ENCODE measurements around the gene HTR4. TPM values are rescaled to one million over a fixed set of nuclear protein-coding genes. Genes with fewer than 3 reads are reported as not detected.
A peak's percentile ranks its signal among the peaks of the same experiment; 100 is the strongest.

Gene HTR4
- total and polyA plus RNA-seq, 8 donors = 0.92 to 17.4 (median 7.6) TPM; not detected in 5

DNA sequence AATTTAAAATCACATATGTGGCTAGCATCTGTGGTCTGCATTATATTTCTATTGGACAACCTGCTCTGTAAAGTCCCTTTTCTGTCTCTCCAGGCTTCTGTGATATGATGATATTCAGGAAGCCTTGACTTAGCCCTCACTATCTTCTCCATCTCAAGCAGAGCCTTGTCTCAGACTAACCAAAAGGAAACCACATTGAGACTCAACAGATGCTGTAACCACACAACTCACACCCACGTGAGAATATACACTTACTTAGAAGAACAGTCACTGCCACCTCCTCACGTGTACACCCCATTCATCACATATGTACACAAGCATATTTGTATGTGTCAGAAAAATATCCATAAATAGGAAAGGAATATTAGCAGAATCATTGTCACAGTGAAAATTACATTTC is 33.6 kb downstream of the HTR4 start:
- Histone ChIP-seq H3K27me3 (no peaks in the 10 kb centered on the region), H3K4me1 (no peaks in the 10 kb centered on the region), H3K4me3 (no peak overlapping the region), H3K27ac (no peak overlapping the region), H3K36me3 (no peaks in the 10 kb centered on the region), H3K9me3 (no peaks in the 10 kb centered on the region)
- intact Hi-C loops (cut with DNase I; ENCODE audit: low total_unique reads) = no loop called here
- TF ChIP-seq EP300 (IDR thresholded peaks at IDR 0.05) (no peak), POLR2A (IDR thresholded peaks at IDR 0.05) (no peak), POLR2AphosphoS5 (IDR thresholded peaks at IDR 0.05) (no peak)
- TF ChIP-seq, protein P1, sequence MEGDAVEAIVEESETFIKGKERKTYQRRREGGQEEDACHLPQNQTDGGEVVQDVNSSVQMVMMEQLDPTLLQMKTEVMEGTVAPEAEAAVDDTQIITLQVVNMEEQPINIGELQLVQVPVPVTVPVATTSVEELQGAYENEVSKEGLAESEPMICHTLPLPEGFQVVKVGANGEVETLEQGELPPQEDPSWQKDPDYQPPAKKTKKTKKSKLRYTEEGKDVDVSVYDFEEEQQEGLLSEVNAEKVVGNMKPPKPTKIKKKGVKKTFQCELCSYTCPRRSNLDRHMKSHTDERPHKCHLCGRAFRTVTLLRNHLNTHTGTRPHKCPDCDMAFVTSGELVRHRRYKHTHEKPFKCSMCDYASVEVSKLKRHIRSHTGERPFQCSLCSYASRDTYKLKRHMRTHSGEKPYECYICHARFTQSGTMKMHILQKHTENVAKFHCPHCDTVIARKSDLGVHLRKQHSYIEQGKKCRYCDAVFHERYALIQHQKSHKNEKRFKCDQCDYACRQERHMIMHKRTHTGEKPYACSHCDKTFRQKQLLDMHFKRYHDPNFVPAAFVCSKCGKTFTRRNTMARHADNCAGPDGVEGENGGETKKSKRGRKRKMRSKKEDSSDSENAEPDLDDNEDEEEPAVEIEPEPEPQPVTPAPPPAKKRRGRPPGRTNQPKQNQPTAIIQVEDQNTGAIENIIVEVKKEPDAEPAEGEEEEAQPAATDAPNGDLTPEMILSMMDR (IDR thresholded peaks at IDR 0.05) = no peak
- DNase-seq = peak in 1 of 2 donors; percentile 35
- 26 to 37% (median 32%) methylated on average over 2 of the region's 2 CpGs for WGBS, 5 donors

DNA sequence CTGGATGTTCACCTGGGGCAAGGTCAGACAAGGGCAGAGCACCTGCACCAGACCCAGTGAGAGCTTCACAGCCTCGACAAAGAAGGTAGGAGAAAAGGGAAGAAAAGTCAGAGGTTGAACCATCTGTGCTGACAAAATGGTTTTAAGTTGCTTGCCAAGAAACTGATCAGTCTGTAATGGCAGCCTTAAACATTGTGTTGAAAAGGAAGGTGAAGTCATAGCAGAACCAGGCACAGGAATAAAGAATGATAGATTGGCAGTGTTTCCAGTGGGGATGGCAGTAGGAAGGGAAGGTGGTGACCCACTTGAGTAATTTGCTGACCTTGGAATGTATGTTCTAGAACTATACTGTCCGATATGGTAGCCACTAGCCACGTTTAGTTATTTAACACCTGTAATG is 34.2 kb downstream of the HTR4 start:
- TF ChIP-seq, protein P1 (IDR thresholded peaks at IDR 0.05) = no peak
- no peak for TF ChIP-seq POLR2AphosphoS5 (IDR thresholded peaks at IDR 0.05)
- TF ChIP-seq EP300 (IDR thresholded peaks at IDR 0.05) = no peak
- no peak for TF ChIP-seq POLR2A (IDR thresholded peaks at IDR 0.05)
- Histone ChIP-seq H3K9me3 (no peaks in the 10 kb centered on the region), H3K4me3 (no peak overlapping the region), H3K4me1 (no peaks in the 10 kb centered on the region), H3K27me3 (no peaks in the 10 kb centered on the region), H3K27ac (no peak overlapping the region), H3K36me3 (no peaks in the 10 kb centered on the region)
- intact Hi-C loops (cut with DNase I; ENCODE audit: low total_unique reads) = no loop called here
- 55 to 71% (median 64%) methylated on average over 3 of the region's 3 CpGs for WGBS, 5 donors
- no peak for DNase-seq

DNA sequence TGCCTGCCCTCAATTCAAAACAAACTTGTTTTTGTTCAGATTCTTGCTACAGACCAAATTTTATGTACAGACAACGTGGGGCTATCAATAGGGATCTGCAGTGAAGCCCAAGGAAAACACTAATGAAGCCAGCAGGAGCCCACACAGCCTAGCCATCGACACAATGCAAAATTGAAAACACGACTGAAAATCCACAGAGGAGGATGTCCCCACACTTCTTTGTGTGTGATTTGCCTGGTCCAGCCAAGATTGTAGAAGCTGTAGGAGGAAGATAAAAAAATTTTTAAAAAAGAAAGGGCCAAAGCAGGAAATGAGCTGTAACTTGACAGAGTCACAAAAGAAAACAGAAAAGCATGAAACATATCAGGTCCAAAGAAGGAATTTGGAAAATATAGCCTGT is 34.8 kb downstream of the HTR4 start:
- TF ChIP-seq EP300 (IDR thresholded peaks at IDR 0.05) (no peak), POLR2AphosphoS5 (IDR thresholded peaks at IDR 0.05) (no peak), POLR2A (IDR thresholded peaks at IDR 0.05) (no peak)
- TF ChIP-seq, protein P1 (IDR thresholded peaks at IDR 0.05) = no peak
- Histone ChIP-seq H3K9me3 (no peaks in the 10 kb centered on the region), H3K27me3 (no peaks in the 10 kb centered on the region), H3K4me1 (no peaks in the 10 kb centered on the region), H3K4me3 (no peak overlapping the region), H3K36me3 (no peaks in the 10 kb centered on the region), H3K27ac (no peak overlapping the region)
- no peak for DNase-seq
- WGBS, 5 donors = 58 to 71% (median 61%) methylated on average over 3 of the region's 3 CpGs
- intact Hi-C loops (cut with DNase I; ENCODE audit: low total_unique reads) = no loop called here

DNA sequence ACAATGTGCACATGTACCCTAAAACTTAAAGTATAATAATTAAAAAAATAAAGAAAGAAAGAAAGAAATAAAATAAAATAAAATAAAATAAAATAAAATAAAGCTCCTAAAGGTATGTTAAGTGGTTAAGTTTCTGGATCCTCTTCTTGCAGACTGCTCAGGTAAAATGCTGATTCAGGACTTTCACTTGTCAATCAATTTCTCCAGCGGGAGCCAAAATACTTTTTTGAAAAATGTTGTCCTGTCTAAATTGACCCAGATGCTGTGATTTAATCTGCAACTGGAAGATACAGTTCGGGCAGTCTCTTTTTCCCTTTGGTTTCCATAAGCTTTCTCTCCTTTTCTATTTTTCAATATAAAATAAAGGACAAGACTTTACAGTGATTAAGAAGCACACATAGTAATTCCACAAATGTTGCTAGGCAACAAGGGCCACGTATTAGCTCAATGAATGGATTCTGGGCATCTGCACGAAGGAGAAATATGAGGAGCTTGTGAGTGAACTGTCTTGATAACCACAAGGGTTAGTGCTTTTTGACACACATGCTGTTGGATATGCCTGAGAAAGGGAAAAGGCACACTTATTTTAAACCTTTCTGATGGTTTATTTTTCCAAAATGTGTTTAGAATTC is 38.6 kb downstream of the HTR4 start:
- H3K9me3 ChIP-seq = no peaks in the 10 kb centered on the region
- H3K4me3 ChIP-seq = no peak overlapping the region
- no peak overlapping the region for H3K27ac ChIP-seq
- no peaks in the 10 kb centered on the region for H3K4me1 ChIP-seq
- no peak for DNase-seq
- H3K36me3 ChIP-seq = no peaks in the 10 kb centered on the region
- intact Hi-C loops (cut with DNase I; ENCODE audit: low total_unique reads) = no loop called here
- 54 to 68% (median 60%) methylated on average over 4 of the region's 4 CpGs for WGBS, 5 donors
- TF ChIP-seq POLR2A (IDR thresholded peaks at IDR 0.05) (no peak), POLR2AphosphoS5 (IDR thresholded peaks at IDR 0.05) (no peak), EP300 (IDR thresholded peaks at IDR 0.05) (no peak)
- TF ChIP-seq, protein P1 (IDR thresholded peaks at IDR 0.05) = no peak
- H3K27me3 ChIP-seq = no peaks in the 10 kb centered on the region
